Measurements from ENCODE around the gene FLT1.

GRCh38 chr13:28533441-28534166, 38.7 kb upstream of the FLT1 start:
- no peak for TF ChIP-seq CTCF (IDR thresholded peaks at IDR 0.05)
- no peak for TF ChIP-seq EZH2phosphoT487 (IDR thresholded peaks at IDR 0.05)
- TF ChIP-seq EZH2 (IDR thresholded peaks at IDR 0.05): no peak

Data from neural progenitor cell (in vitro differentiated cells).